ENCODE results near the gene AOC1.

Gene AOC1

DNA sequence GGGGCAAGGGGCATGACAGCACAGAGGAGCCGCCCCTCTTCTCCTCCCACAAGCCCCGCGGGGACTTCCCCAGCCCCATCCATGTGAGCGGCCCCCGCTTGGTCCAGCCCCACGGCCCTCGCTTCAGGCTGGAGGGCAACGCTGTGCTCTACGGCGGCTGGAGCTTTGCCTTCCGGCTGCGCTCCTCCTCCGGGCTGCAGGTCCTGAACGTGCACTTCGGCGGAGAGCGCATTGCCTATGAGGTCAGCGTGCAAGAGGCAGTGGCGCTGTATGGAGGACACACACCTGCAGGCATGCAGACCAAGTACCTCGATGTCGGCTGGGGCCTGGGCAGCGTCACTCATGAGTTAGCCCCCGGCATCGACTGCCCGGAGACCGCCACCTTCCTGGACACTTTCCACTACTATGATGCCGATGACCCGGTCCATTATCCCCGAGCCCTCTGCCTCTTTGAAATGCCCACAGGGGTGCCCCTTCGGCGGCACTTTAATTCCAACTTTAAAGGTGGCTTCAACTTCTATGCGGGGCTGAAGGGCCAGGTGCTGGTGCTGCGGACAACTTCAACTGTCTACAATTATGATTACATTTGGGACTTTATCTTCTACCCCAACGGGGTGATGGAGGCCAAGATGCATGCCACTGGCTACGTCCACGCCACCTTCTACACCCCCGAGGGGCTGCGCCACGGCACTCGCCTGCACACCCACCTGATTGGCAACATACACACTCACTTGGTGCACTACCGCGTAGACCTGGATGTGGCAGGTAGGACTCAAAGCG lies 5.1 kb downstream of the AOC1 start:
- DNase-seq (no peak), ATAC-seq (replicated peaks) (no peak)
- Mint-ChIP-seq H3K4me1 (ENCODE audit: low read depth in 2 of 2) (peaks cover 0 to under 1% of the 10 kb centered on the region in 2 donors), H3K9me3 (no peaks in the 10 kb centered on the region), H3K27ac (no peak overlapping the region), H3K27me3 (peaks cover 29 to 85% of the 10 kb centered on the region in 2 donors), H3K4me3 (no peak overlapping the region), H3K36me3 (ENCODE audit: insufficient read depth) (no peaks in the 10 kb centered on the region)

DNA sequence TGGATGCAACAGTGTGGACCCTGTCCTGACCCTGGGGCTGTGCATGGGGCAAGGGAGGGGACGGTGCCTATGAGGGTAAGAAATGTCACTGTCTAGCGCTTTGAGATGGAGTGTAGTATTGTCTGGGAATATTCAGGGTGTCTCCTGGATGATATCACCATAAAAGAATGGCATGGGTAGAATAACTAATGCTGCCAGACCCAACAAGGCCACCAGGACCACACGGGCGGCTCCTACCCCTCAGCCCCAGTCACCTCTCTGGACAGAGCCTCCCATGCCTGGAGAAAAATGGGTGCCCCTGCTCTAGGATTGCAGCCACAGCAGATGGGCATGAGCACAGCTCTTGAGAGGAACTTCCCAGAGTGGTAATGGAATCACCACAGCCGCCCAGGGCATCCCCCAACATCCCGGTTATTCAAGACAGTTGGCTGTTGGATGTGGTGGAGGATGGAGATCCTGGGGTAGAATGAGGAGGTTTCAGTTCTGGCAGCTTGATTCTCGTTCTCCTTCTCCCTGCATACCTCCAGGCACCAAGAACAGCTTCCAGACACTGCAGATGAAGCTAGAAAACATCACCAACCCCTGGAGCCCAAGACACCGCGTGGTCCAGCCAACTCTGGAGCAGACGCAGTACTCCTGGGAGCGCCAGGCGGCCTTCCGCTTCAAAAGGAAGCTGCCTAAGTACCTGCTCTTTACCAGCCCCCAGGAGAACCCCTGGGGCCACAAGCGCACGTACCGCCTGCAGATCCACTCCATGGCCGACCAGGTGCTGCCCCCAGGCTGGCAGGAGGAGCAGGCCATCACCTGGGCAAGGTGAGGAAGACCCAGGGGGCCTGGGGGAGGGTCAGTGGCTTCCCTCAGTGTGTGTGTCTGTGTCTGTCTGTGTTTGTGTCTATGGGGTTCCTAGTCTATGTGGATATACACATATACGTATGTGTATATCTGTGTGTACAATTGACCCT lies 6.2 kb downstream of the AOC1 start:
- no peaks in the 10 kb centered on the region for H3K36me3 Mint-ChIP-seq (ENCODE audit: insufficient read depth)

DNA sequence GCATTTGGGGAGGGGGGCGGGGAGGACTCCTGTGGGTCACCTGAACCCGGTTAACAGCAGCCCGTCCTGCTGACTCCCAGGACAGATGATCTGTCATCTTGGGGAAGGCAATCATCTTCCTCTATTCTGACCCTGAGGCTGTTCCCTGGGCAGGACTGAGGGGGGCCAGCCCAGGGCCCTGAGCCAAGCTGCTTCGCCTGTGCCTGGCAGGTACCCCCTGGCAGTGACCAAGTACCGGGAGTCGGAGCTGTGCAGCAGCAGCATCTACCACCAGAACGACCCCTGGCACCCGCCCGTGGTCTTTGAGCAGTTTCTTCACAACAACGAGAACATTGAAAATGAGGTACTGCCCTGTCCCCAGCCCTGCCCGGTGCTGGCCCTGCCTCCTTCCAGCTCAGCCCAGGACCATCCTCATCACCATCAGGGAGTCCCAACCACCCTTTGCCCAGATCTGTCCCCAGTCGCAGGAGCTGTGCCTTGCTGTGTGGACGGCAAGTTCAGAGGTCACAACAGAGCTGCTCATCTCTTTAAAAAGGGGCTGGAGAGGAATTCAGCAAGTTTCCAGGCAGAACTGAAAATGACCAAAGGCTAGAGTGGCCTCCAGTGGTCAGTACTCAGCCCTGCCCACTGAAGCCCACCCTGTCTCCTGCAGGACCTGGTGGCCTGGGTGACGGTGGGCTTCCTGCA lies 8.1 kb downstream of the AOC1 start:
- DNase-seq, result no peak
- ATAC-seq (replicated peaks), result no peak
- Mint-ChIP-seq H3K4me1 (ENCODE audit: low read depth in 2 of 2) (no peaks in the 10 kb centered on the region), H3K4me3 (no peak overlapping the region), H3K9me3 (no peaks in the 10 kb centered on the region), H3K27me3 (peaks cover 21 to 90% of the 10 kb centered on the region in 2 donors), H3K36me3 (ENCODE audit: insufficient read depth) (no peaks in the 10 kb centered on the region), H3K27ac (no peak overlapping the region)

More for the DNA sequence above, 6.2 kb downstream of the AOC1 start:
- no peaks in the 10 kb centered on the region for H3K4me1 Mint-ChIP-seq (ENCODE audit: low read depth in 2 of 2)
- no peak overlapping the region for H3K27ac Mint-ChIP-seq
- ATAC-seq (replicated peaks), result no peak
- H3K4me3 Mint-ChIP-seq, result no peak overlapping the region
- no peak for DNase-seq
- H3K27me3 Mint-ChIP-seq, result peaks cover 30 to 87% of the 10 kb centered on the region in 2 donors
- H3K9me3 Mint-ChIP-seq, result no peaks in the 10 kb centered on the region

DNA sequence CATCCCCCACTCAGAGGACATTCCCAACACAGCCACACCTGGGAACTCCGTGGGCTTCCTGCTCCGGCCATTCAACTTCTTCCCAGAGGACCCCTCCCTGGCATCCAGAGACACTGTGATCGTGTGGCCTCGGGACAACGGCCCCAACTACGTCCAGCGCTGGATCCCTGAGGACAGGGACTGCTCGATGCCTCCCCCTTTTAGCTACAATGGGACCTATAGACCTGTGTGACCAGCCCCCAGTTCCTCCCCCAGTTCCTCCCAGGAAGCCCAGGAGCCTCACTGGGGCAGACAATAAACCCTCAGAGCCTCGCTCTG lies 8.6 kb downstream of the AOC1 start:
- Mint-ChIP-seq H3K4me1 (ENCODE audit: low read depth in 2 of 2) (no peaks in the 10 kb centered on the region), H3K9me3 (no peaks in the 10 kb centered on the region), H3K36me3 (ENCODE audit: insufficient read depth) (no peaks in the 10 kb centered on the region), H3K27ac (no peak overlapping the region), H3K27me3 (peaks cover 20 to 90% of the 10 kb centered on the region in 2 donors), H3K4me3 (no peak overlapping the region)
- ATAC-seq (replicated peaks) (no peak), DNase-seq (no peak)

DNA sequence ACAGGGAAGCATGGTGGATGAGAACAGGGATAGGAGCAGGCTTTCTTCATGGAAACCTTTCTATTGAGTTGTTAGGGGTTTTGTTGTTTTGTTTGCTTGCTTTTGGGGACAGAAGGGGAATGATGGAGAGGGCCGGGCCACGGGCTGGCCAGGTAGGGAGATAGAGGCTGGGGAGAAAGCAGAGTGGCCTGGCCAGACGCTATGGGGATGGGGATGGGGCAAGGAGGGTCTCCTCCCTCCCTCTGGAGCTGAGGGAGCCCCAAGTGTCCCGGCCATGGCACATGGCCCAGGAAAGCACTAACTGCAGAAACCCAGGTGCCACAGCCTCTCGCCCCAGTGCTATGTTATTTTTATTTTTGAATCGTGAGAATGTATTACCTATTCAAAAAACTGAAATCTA lies 10.0 kb downstream of the AOC1 start:
- ATAC-seq (replicated peaks) (no peak), DNase-seq (no peak)
- no peak overlapping the region for H3K4me3 Mint-ChIP-seq
- peaks cover 17 to 90% of the 10 kb centered on the region in 2 donors for H3K27me3 Mint-ChIP-seq
- H3K27ac Mint-ChIP-seq, result no peak overlapping the region
- no peaks in the 10 kb centered on the region for H3K4me1 Mint-ChIP-seq (ENCODE audit: low read depth in 2 of 2)
- H3K36me3 Mint-ChIP-seq (ENCODE audit: insufficient read depth), result no peaks in the 10 kb centered on the region
- no peaks in the 10 kb centered on the region for H3K9me3 Mint-ChIP-seq

DNA sequence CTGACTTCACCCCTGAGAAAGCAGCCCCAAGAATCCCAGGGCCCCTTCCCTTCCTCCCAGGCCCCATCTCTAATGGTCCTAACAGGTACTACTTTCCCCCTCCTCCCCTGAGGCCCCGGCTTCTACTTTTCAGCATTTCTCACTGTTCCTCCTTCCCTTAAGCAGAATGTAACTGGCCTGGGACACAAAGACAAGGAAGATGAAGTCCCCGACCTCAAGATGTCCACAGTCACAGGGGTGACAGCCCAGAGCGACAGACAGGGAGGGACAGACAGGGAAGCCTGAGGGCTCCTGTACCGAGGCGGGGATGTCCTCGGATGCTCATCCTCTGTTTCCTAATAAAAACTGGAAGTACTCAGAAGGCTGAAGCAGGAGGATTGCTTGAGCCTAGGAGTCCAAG lies 11.6 kb downstream of the AOC1 start:
- H3K27me3 Mint-ChIP-seq, result peaks cover 31 to 92% of the 10 kb centered on the region in 2 donors

DNA sequence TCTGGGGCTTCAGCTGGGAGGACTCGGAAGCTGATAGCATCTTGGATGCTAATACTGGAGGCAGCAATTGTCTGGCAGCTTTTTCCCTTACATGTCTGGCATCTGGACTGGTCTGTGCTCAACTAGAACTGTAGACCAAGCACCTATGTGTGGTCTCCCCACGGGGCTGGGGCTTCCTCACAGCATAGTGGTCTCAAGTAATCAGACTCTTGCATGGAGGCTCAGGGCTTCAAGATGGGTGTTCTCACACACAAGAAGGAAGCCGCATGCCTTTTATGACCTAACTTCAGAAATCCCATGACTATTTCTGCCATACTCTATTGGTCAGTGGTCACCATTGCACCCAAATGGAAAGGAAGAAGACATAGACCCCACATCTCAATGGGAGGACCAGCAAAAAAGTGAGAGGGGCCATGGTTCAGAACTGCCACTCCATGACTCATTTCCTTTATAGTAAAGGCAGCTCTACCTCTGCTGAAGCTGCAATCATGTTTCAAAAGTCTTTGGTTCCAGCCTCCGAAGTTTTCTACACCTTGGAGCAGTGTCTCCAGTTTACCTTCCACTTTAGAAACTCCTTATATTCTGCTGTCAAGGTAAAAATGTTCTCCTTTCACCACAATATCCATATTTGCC lies 14.7 kb downstream of the AOC1 start:
- ATAC-seq (replicated peaks) (no peak), DNase-seq (no peak)
- Mint-ChIP-seq H3K36me3 (ENCODE audit: insufficient read depth) (no peaks in the 10 kb centered on the region), H3K27me3 (peaks cover 47 to 72% of the 10 kb centered on the region in 2 donors), H3K4me3 (no peak overlapping the region), H3K9me3 (no peaks in the 10 kb centered on the region), H3K27ac (no peak overlapping the region), H3K4me1 (ENCODE audit: low read depth in 2 of 2) (no peaks in the 10 kb centered on the region)

More for the DNA sequence above, 11.6 kb downstream of the AOC1 start:
- Mint-ChIP-seq H3K9me3 (no peaks in the 10 kb centered on the region), H3K36me3 (ENCODE audit: insufficient read depth) (no peaks in the 10 kb centered on the region), H3K27ac (no peak overlapping the region), H3K4me3 (no peak overlapping the region), H3K4me1 (ENCODE audit: low read depth in 2 of 2) (no peaks in the 10 kb centered on the region)
- ATAC-seq (replicated peaks) (no peak), DNase-seq (no peak)

DNA sequence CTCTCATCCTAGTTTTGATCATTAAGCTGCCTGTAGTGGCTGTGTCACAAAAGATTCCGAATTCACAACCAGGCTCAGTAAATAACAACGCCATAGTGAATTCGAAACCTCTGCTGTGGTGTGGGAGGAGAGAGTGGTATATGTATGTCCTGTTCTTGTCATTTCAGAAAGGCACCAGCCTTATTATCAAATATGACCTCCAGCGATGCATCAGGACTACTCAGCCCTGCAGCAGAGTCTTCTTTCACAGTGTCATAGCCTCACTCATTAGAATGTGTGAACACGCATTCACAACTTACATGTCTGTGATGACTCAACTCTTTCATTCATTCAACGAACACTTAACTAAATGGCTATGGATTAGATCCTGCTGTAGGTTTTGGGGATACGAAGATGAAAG lies 15.3 kb downstream of the AOC1 start:
- DNase-seq (no peak), ATAC-seq (replicated peaks) (no peak)
- H3K9me3 Mint-ChIP-seq, result no peaks in the 10 kb centered on the region

DNA sequence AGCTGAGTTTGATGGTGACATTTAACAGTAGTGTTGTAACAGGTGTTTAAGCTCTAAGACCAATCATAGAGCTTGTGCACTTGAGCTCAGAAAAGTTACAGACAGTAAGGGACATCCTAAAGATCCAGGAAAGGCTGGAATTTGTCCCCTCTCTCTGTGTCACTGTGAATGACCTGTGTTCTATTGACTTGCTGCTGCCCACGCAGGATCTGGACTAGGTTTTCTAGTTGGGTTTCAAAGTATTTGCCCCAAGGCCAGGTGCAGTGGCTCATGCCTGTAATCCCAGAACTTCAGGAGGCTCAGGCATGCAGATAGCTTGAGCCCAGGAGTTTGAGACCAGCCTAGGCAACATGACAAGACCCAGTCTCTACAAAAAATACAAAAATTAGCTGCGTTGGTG lies 17.1 kb downstream of the AOC1 start:
- Mint-ChIP-seq H3K27me3 (peaks cover 44 to 48% of the 10 kb centered on the region in 2 donors), H3K4me1 (ENCODE audit: low read depth in 2 of 2) (no peaks in the 10 kb centered on the region), H3K27ac (no peak overlapping the region), H3K9me3 (no peaks in the 10 kb centered on the region), H3K36me3 (ENCODE audit: insufficient read depth) (no peaks in the 10 kb centered on the region), H3K4me3 (no peak overlapping the region)
- ATAC-seq (replicated peaks) (no peak), DNase-seq (no peak)

More for the DNA sequence above, 15.3 kb downstream of the AOC1 start:
- Mint-ChIP-seq H3K36me3 (ENCODE audit: insufficient read depth) (no peaks in the 10 kb centered on the region), H3K4me1 (ENCODE audit: low read depth in 2 of 2) (no peaks in the 10 kb centered on the region), H3K27me3 (peaks cover 49 to 67% of the 10 kb centered on the region in 2 donors), H3K4me3 (no peak overlapping the region), H3K27ac (no peak overlapping the region)

DNA sequence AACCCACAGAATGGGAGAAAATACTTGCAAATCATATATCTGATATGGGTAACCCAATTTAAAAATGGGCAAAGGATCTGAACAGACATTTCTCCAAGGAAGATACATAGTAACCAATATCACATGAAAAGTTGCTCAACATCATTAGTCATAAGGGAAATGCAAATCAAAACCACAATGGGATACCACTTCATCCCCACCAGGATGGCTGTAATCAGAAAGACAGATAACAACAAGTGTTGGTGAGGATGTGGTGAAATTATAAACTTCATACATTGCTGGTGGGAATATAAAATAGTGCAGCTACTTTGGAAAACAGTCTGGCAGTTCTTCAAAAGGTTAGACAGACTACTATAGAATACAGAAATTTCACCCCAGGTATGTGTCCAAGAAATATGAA lies 19.3 kb downstream of the AOC1 start:
- Mint-ChIP-seq H3K27me3 (peaks cover 27 to 43% of the 10 kb centered on the region in 2 donors), H3K9me3 (no peaks in the 10 kb centered on the region), H3K36me3 (ENCODE audit: insufficient read depth) (no peaks in the 10 kb centered on the region), H3K27ac (no peak overlapping the region), H3K4me1 (ENCODE audit: low read depth in 2 of 2) (peaks cover 2 to 6% of the 10 kb centered on the region in 2 donors), H3K4me3 (no peak overlapping the region)
- DNase-seq, result no peak
- ATAC-seq (replicated peaks), result no peak

DNA sequence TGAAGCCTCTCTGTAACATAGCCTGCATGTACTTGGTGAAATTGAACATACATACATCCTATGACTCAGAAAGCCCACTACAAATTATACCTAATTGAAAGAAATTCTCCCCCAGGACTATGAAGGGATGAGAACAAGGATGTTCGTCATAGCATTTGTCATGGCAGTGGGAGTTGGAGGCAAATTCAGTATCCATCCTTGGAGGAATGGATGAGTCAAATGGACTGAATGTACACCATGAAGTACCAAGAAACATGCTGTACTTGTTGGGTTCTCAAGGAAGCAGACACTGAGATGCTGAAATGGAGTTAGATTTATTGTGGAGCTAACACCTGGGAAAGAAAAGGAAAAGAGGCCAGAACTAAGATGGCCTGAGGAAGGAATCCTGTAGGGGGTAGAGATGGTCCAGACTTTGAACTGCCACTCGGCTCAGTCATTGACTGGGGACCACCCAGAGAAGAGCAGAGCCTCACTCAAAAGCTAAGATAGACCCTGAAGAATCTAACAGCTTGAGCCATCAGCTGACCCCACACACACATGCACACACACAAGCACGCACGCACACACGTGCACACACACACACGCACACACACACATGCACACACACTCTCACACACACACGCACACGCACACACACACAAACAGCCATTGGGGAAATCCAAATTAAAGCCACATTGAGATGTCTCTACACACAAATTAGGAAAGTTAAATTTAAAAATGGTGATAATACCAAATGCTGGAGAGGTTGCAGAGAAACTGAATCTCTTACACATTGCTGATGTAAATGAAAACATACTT lies 22.3 kb downstream of the AOC1 start:
- no peak for DNase-seq
- H3K4me3 Mint-ChIP-seq, result no peak overlapping the region

DNA sequence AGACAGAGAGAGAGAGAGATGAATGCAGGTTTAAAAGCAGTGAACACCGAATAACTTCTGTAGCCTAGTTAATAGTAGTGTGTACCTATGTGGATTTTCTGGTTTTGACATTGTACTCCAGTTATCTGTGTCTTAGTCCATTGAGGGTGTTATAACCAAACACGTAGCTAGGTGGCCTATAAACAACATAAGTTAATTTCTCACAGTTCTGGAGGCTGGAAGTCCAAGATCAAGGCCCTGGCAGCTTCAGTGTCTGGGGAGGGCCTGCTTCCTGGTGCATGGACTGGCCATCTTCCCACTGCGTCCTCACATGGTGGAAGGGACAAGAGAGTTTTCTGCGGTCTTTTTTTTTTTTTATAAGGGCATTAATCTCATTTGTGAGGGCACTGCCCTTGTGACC lies 23.5 kb downstream of the AOC1 start:
- H3K27me3 Mint-ChIP-seq, result peaks cover 0 to 22% of the 10 kb centered on the region in 2 donors
- H3K36me3 Mint-ChIP-seq (ENCODE audit: insufficient read depth), result no peaks in the 10 kb centered on the region
- no peak overlapping the region for H3K27ac Mint-ChIP-seq
- DNase-seq, result no peak
- H3K4me1 Mint-ChIP-seq (ENCODE audit: low read depth in 2 of 2), result peaks cover 5 to 10% of the 10 kb centered on the region in 2 donors
- ATAC-seq (replicated peaks), result no peak
- H3K9me3 Mint-ChIP-seq, result peaks cover 2 to 13% of the 10 kb centered on the region in 2 donors
- H3K4me3 Mint-ChIP-seq, result no peak overlapping the region

More for the DNA sequence above, 22.3 kb downstream of the AOC1 start:
- Mint-ChIP-seq H3K4me1 (ENCODE audit: low read depth in 2 of 2) (peaks cover 5 to 10% of the 10 kb centered on the region in 2 donors), H3K27me3 (peaks cover 0 to 28% of the 10 kb centered on the region in 2 donors), H3K9me3 (peaks cover 0 to 1% of the 10 kb centered on the region in 2 donors), H3K36me3 (ENCODE audit: insufficient read depth) (no peaks in the 10 kb centered on the region), H3K27ac (no peak overlapping the region)
- no peak for ATAC-seq (replicated peaks)
